Ascending aorta (tissue), 2 donors: Measurements from ENCODE around the gene FBXO48. TPM values are rescaled to one million over a fixed set of nuclear protein-coding genes. Genes with fewer than 3 reads are reported as not detected.

Experiments used
- DNase-seq, 2 donors: peaks; one replicate each; pipeline ENCODE4 v3.0.0-alpha.2; 2019; ENCODE audit warnings: low spot score in 2 of 2
- H3K27ac ChIP-seq, 2 donors: fragments of 200-600 bp; sonication (generic); one replicate each; pipeline ENCODE4 v1.5.1; 2016 to 2017; ENCODE audit warnings: mild to moderate bottlenecking in 1 of 2
- H3K27me3 ChIP-seq: fragments of 200-600 bp; sonication (generic); one replicate; pipeline ENCODE4 v1.5.1; 2017
- H3K36me3 ChIP-seq, 2 donors: fragments of 200-600 bp; sonication (generic); one replicate each; pipeline ENCODE4 v1.5.1; 2016
- H3K4me1 ChIP-seq, 2 donors: fragments of 200-600 bp; sonication (generic); one replicate each; pipeline ENCODE4 v1.5.1; 2016 to 2017; ENCODE audit warnings: mild to moderate bottlenecking in 1 of 2
- H3K4me3 ChIP-seq, 2 donors: fragments of 200-600 bp; sonication (generic); one replicate each; pipeline ENCODE4 v1.5.1; 2016 to 2017; ENCODE audit warnings: mild to moderate bottlenecking in 1 of 2
- H3K9me3 ChIP-seq, 2 donors: fragments of 200-600 bp; sonication (generic); one replicate each; pipeline ENCODE4 v1.5.1; 2016
- intact Hi-C: fragments of 100-400 bp; cut with DNase I; formaldehyde crosslinking; loops from one replicate; pipeline ENCODE4 v1.15.1; 2023
- total RNA-seq: library from RNA; depleted of rRNA; stranded (reverse); fragments of >200 nt; gene quantifications from one replicate; pipeline ENCODE4 v1.1.0, GENCODE V29; 2016
- TF ChIP-seq, protein P1 (sequence below), 3 experiments: fragments of 200-600 bp in 2 of 3; fragments of 450-650 bp in 1 of 3; sonication (generic) in 2 of 3; IDR thresholded peaks; one replicate each; pipeline ENCODE4 v1.5.1; 2016 to 2019; ENCODE audit warnings: antibody characterized with exemption in 3 of 3, mild to moderate bottlenecking in 1 of 3, moderate library complexity in 1 of 3

The FBXO48 gene
- total RNA-seq, 1 donor from 2014 or later = 1.2 TPM

DNA sequence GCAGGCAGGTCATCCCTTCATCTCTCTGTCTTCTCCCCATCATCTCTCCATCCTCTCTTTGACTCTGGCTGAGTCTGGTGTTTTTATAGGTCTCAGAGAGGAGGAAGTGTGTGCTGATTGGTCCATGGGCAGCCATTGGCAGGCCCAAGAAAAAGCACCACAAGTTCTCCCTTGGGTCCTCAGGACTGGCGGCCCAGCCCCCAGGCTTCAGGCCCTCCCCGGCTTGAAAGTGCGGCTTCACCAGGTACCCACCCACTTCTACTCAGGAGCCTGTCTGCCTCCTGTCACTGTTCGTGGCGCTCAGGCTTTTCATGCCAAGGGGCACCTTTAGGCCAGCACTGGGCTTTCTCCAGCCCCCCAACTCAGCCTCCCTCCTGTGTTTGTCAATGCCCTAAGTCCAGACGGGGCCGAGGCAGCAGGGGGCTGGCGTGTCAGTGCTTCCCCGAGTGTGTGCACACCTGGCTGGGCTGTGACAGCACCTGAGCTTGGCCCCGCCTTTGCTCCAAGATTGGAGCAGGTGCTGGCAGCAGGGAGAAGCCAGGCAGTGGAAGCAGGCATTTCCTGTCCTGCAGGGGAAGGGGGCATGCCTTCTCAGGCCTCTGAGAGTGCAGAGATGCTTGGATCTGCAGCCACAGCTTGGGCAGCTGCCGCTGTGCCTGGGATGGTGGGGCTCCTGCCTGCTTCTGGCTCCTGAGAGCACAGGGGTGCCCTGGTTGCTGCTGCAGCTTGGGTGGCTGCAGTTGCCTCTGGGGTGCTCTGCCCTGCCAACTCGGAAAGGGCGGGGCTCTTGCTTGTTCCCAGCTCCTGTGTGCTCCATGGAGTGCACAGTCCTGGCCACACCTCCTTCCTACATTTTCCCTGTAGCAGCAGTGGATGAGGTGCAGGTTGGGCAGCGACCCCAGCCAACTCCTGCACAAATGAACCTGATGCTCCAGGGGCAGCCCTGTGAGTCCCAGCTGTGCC is 34.1 kb downstream of the FBXO48 start:
- intact Hi-C loops = no loop called here
- H3K9me3 ChIP-seq = no peaks in the 10 kb centered on the region
- no peaks in the 10 kb centered on the region for H3K27me3 ChIP-seq
- H3K27ac ChIP-seq = no peak overlapping the region
- H3K4me3 ChIP-seq = no peak overlapping the region
- H3K36me3 ChIP-seq = no peaks in the 10 kb centered on the region
- H3K4me1 ChIP-seq = peaks cover 0 to 9% of the 10 kb centered on the region in 2 donors
- TF ChIP-seq, protein P1, sequence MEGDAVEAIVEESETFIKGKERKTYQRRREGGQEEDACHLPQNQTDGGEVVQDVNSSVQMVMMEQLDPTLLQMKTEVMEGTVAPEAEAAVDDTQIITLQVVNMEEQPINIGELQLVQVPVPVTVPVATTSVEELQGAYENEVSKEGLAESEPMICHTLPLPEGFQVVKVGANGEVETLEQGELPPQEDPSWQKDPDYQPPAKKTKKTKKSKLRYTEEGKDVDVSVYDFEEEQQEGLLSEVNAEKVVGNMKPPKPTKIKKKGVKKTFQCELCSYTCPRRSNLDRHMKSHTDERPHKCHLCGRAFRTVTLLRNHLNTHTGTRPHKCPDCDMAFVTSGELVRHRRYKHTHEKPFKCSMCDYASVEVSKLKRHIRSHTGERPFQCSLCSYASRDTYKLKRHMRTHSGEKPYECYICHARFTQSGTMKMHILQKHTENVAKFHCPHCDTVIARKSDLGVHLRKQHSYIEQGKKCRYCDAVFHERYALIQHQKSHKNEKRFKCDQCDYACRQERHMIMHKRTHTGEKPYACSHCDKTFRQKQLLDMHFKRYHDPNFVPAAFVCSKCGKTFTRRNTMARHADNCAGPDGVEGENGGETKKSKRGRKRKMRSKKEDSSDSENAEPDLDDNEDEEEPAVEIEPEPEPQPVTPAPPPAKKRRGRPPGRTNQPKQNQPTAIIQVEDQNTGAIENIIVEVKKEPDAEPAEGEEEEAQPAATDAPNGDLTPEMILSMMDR (IDR thresholded peaks at IDR 0.05) = no peak
- DNase-seq = no peak

DNA sequence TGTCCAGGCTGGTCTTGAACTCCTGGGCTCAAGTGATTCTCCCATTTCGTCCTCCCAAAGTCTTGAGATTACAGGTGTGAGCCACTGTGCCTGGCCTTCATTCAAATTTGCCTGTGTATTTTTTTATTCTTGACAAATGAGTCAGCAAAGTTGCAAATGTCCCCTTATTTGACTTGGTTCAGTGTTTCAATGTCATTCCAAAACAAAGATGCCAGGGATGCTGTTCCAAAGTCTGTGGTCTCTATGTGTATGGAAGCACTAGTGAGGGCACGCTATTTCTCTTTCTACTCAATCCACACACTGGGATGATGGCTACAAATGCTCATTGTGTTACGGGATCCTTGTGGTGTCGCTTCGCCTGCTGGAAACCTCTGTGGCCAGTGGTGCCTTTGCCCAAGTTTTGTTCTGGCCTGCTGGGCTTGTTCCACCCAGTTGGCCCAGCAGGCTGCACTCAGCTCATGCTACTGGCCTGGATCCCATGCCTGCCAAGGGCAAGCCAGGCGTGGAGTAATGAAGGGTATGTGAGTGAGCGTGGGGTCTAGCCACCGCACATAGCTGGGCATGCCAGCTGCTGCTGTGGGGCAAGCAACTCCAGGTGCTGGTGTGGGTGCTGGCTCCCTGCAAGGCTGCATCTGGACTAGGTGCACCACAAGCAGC is 35.6 kb downstream of the FBXO48 start:
- Histone ChIP-seq H3K36me3 (no peaks in the 10 kb centered on the region), H3K27me3 (no peaks in the 10 kb centered on the region), H3K4me1 (peaks cover 0 to 3% of the 10 kb centered on the region in 2 donors), H3K9me3 (no peaks in the 10 kb centered on the region), H3K27ac (no peak overlapping the region), H3K4me3 (no peak overlapping the region)
- TF ChIP-seq, protein P1 (IDR thresholded peaks at IDR 0.05) = no peak
- intact Hi-C loops = no loop called here
- no peak for DNase-seq

DNA sequence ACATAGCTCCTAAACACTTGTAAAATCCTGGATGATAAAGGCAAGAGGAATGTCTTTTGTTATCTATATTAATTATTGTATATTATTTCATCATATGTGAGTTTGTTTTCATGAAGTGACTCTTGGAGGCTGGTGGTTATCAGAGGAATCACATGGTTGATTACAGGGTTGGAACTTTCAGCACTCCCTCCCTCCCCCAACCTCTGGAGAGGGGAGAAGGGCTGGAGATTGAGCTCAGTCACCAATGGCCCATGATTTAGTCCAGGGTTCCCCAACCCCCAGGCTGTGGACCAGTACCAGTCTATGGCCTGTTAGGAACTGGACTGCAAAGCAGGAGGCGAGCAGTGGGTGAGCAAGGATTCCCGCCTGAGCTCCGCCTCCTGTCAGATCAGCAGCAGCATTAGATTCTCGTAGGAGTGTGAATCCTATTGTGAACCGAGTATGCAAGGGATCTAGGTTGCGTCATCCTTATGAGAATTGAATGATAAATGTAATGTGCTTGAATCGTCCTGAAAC is 37.7 kb downstream of the FBXO48 start:
- Histone ChIP-seq H3K36me3 (no peaks in the 10 kb centered on the region), H3K9me3 (no peaks in the 10 kb centered on the region), H3K27me3 (no peaks in the 10 kb centered on the region), H3K4me3 (no peak overlapping the region), H3K4me1 (no peaks in the 10 kb centered on the region), H3K27ac (no peak overlapping the region)
- intact Hi-C loops = no loop called here
- TF ChIP-seq, protein P1 (IDR thresholded peaks at IDR 0.05) = no peak
- DNase-seq = no peak

DNA sequence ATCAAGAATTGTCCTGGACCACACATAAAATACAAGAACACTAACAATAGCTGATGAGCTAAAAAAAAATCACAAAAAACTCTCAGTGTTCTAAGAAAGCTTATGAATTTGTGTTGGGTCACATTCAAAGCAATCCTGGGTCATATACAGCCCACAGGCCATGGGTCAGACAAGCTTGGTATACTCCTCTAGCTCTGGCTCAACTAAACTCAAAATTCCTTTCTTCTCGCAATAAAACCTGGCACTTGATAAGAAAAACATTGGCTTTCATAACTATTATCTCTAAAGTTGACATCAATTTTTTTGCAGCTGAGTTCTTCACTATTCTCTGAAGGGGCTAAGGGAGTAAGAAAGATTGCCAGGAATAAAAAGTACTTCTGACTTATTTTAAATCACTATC is 38.3 kb downstream of the FBXO48 start:
- no peaks in the 10 kb centered on the region for H3K4me1 ChIP-seq
- H3K27me3 ChIP-seq = no peaks in the 10 kb centered on the region
- no peaks in the 10 kb centered on the region for H3K36me3 ChIP-seq
- no peak overlapping the region for H3K4me3 ChIP-seq
- intact Hi-C loops = no loop called here
- no peaks in the 10 kb centered on the region for H3K9me3 ChIP-seq
- no peak overlapping the region for H3K27ac ChIP-seq
- no peak for DNase-seq
- TF ChIP-seq, protein P1 (IDR thresholded peaks at IDR 0.05) = no peak

DNA sequence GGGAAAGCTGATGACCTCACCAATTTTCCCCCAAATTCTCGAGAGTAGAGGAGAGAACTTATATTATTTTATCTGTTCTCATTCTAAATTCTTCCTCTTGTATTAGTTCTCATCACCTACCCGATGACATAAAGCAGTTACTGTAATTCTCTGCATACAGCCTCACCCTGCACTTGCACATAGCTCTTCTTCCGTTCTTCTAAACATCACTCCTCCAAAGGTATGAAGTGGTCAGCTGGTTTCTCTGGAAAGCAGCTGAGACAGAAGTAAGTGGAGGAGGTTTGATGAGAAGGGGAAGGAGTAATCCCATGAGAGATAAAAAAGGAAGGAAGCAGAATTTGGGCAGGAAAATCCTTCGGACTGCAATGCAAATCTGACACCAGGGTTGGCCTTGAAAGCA is 39.0 kb downstream of the FBXO48 start:
- no peak for DNase-seq
- Histone ChIP-seq H3K27me3 (no peaks in the 10 kb centered on the region), H3K27ac (no peak overlapping the region), H3K4me1 (no peaks in the 10 kb centered on the region), H3K9me3 (no peaks in the 10 kb centered on the region), H3K4me3 (no peak overlapping the region), H3K36me3 (no peaks in the 10 kb centered on the region)
- intact Hi-C loops = no loop called here
- TF ChIP-seq, protein P1 (IDR thresholded peaks at IDR 0.05) = no peak
